Measurements from ENCODE around the gene REG1B. TPM values are rescaled to one million over a fixed set of nuclear protein-coding genes. Genes with fewer than 3 reads are reported as not detected.

REG1B gene
- total and polyA plus RNA-seq, 2 of the 4 experiments (the other 2 are of a cell fraction), result not detected

DNA sequence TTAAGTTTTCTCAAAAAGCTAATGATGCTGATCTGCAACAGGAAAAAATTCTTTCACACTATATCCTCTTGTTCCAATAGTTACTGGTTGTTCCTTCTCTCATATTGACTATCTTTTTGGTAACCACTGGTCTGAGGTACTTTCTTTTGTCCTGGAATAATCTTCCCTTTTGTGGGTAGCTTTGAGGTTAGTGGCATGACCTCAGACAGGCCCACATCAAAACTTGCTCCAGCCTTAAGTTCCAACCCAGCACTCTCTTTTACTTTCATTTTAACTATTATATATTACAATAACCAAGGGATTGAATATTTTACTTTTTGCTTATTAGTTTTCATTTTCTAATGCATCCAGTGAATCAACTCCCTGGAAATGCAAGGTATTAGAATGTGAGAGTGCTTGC is 42.0 kb upstream of the REG1B start:
- no peaks in the 10 kb centered on the region for H4K20me1 ChIP-seq (ENCODE audit: insufficient read depth, low read length)
- BruUV-seq (replicated peaks), result no TSS peak
- H3K27ac ChIP-seq (ENCODE audit: insufficient read depth, low read length), result no peak overlapping the region
- H2AK5ac ChIP-seq (ENCODE audit: low read depth, low read length), result no peak overlapping the region
- H2BK15ac ChIP-seq (ENCODE audit: low read depth, low read length), result no peak overlapping the region
- no peak overlapping the region for H3K23ac ChIP-seq (ENCODE audit: low read depth, low read length)
- H4K91ac ChIP-seq (ENCODE audit: insufficient read depth, low read depth, low read length), result no peak overlapping the region
- no peak overlapping the region for H3K4me2 ChIP-seq (ENCODE audit: low read depth, low read length)
- no peak overlapping the region for H2BK20ac ChIP-seq (ENCODE audit: low read depth, low read length)
- no peak overlapping the region for H2AK9ac ChIP-seq (replicated peaks; ENCODE audit: low read depth, low read length, poor library complexity)
- H2BK120ac ChIP-seq (ENCODE audit: low read depth, low read length), result no peak overlapping the region
- CTCF ChIA-PET, result no interaction called here
- H2AFZ ChIP-seq (replicated peaks; ENCODE audit: low read length, poor library complexity), result no peak overlapping the region
- in situ Hi-C loops (cut with MboI; ENCODE audit: low sequenced_read_pairs), result no loop called here
- DNase-seq, result no peak
- no peaks in the 10 kb centered on the region for H3K79me1 ChIP-seq (ENCODE audit: low read depth in 1 of 2, low read length in 2 of 2)
- H3K4ac ChIP-seq (ENCODE audit: low read depth, low read length), result no peak overlapping the region
- dilution Hi-C loops (cut with HindIII; ENCODE audit: low sequenced_read_pairs, unreplicated experiment), result no loop called here
- H3K4me3 ChIP-seq (ENCODE audit: insufficient read depth, low read depth, low read length), result no peak overlapping the region
- no peaks in the 10 kb centered on the region for H3K9me1 ChIP-seq (ENCODE audit: insufficient read depth, low read length)
- H3K9ac ChIP-seq (ENCODE audit: low read depth, low read length), result no peak overlapping the region
- no peak overlapping the region for H3K56ac ChIP-seq (ENCODE audit: extremely low read depth, insufficient read depth, low read length)
- POLR2A ChIA-PET (ENCODE audit: unreplicated experiment), result no interaction called here
- no peak overlapping the region for H4K8ac ChIP-seq (ENCODE audit: low read depth in 2 of 2, low read length in 2 of 2)
- no peak for ATAC-seq (ENCODE audit: low read depth)
- TF ChIP-seq BHLHE40 (IDR thresholded peaks at IDR 0.05; ENCODE audit: low read depth, low read length) (no peak), SMC3 (IDR thresholded peaks at IDR 0.05; ENCODE audit: low read depth, low read length) (no peak), FOS (IDR thresholded peaks at IDR 0.05; ENCODE audit: low read depth, low read length) (no peak), MAFK (IDR thresholded peaks at IDR 0.05; ENCODE audit: low read depth, low read length) (no peak)
- TF ChIP-seq, protein P1, sequence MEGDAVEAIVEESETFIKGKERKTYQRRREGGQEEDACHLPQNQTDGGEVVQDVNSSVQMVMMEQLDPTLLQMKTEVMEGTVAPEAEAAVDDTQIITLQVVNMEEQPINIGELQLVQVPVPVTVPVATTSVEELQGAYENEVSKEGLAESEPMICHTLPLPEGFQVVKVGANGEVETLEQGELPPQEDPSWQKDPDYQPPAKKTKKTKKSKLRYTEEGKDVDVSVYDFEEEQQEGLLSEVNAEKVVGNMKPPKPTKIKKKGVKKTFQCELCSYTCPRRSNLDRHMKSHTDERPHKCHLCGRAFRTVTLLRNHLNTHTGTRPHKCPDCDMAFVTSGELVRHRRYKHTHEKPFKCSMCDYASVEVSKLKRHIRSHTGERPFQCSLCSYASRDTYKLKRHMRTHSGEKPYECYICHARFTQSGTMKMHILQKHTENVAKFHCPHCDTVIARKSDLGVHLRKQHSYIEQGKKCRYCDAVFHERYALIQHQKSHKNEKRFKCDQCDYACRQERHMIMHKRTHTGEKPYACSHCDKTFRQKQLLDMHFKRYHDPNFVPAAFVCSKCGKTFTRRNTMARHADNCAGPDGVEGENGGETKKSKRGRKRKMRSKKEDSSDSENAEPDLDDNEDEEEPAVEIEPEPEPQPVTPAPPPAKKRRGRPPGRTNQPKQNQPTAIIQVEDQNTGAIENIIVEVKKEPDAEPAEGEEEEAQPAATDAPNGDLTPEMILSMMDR (conservative IDR thresholded peaks at IDR 0.05; ENCODE audit: low read depth, low read length), result no peak
- H3K4me1 ChIP-seq (ENCODE audit: control insufficient read depth, insufficient read depth, low read length), result no peaks in the 10 kb centered on the region
- H2BK5ac ChIP-seq (ENCODE audit: low read depth, low read length, poor library complexity, severe bottlenecking), result no peak overlapping the region
- no peaks in the 10 kb centered on the region for H3K27me3 ChIP-seq (ENCODE audit: control insufficient read depth, insufficient read depth, low read length)
- H3K36me3 ChIP-seq (ENCODE audit: control insufficient read depth, insufficient read depth, low read length), result no peaks in the 10 kb centered on the region
- intact Hi-C loops (cut with micrococcal nuclease), result no loop called here
- no peak overlapping the region for H4K5ac ChIP-seq (ENCODE audit: low read depth, low read length)
- no peak overlapping the region for H3K14ac ChIP-seq (replicated peaks; ENCODE audit: low read depth, low read length)
- peaks cover 9% of the 10 kb centered on the region for H3K9me3 ChIP-seq (ENCODE audit: control insufficient read depth, insufficient read depth, low read length)
- no peak overlapping the region for H3K18ac ChIP-seq (ENCODE audit: low read depth, low read length)
